Liver (tissue), 2 donors: ENCODE measurements around the gene ARHGEF28.

Source experiments
- FOXA1 ChIP-seq: IDR thresholded peaks from 2 replicates; pipeline ENCODE4 v1.6.1; 2016; ENCODE audit warnings: antibody characterized with exemption
- TF ChIP-seq, protein P1 (sequence below): fragments of 150-350 bp; IDR thresholded peaks from 2 replicates; pipeline ENCODE4 v1.5.1; 2017; ENCODE audit warnings: improper control_type of control experiment, low read depth, low read length; ENCODE audit not compliant: missing input control
- donor health status: healthy.

DNA sequence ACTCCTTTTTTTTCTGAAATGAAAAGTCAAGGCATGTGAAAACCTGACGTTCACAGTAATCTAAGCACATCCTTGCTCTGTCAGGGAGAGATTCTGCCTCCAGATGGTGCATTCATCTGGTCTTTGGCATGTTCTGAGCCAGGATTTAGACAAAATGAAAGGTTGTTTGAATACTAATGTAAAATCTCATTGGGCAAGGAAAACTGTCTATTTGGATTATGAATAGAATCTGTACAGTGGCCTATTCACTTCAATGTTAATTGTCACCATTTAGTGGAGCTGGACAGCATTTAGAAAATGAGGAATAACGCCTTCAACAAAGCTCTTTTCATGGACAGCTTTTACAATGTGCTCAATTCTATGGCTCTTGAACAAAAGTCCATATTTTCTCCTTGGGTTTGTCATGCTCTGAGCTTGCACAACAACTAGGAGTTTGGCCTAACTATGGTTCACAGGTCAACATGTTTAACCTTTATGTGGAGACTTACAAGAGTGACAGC, 28.9 kb downstream of the ARHGEF28 start:
- TF ChIP-seq, protein P1, sequence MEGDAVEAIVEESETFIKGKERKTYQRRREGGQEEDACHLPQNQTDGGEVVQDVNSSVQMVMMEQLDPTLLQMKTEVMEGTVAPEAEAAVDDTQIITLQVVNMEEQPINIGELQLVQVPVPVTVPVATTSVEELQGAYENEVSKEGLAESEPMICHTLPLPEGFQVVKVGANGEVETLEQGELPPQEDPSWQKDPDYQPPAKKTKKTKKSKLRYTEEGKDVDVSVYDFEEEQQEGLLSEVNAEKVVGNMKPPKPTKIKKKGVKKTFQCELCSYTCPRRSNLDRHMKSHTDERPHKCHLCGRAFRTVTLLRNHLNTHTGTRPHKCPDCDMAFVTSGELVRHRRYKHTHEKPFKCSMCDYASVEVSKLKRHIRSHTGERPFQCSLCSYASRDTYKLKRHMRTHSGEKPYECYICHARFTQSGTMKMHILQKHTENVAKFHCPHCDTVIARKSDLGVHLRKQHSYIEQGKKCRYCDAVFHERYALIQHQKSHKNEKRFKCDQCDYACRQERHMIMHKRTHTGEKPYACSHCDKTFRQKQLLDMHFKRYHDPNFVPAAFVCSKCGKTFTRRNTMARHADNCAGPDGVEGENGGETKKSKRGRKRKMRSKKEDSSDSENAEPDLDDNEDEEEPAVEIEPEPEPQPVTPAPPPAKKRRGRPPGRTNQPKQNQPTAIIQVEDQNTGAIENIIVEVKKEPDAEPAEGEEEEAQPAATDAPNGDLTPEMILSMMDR: no peak
- peak; percentile 23 for TF ChIP-seq FOXA1
